HK-2 (cell line): Measurements from ENCODE around the gene CCNI.
"Not testable (repeated sequence)": the region's sequence is repeated elsewhere in the genome, so short reads cannot be mapped to it uniquely, and the experiment has no call there.

ENCODE experiments used
- DNase-seq: peaks from one replicate; pipeline ENCODE4 v3.0.0-alpha.2; 2018; ENCODE audit not compliant: unreplicated experiment

Gene CCNI

GRCh38 chr4:77082886-77083608 is 7.3 kb upstream of the CCNI start:
- no peak for DNase-seq

- not testable (repeated sequence) for DNase-seq
Observed at GRCh38 chr4:77080806-77081205, 5.0 kb upstream of the CCNI start.

DNA sequence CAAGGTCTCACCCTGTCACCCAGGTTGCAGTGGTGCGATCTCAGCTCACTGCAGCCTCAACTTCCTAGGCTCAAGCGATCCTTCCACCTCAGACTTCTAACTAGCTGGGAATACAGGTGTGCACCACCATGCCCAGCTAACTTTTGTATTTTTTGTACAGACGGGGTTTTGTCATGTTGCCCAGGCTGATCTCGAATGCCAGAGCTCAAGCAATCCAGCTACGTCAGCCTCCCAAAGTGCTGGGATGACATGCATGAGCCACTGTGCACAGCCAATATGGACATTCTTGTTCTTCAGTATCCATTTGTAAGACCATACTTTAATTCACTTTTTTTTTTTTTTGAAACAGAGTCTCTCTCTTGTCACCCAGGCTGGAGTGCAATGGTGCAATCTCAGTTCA is 3.5 kb upstream of the CCNI start:
- DNase-seq = no peak

DNA sequence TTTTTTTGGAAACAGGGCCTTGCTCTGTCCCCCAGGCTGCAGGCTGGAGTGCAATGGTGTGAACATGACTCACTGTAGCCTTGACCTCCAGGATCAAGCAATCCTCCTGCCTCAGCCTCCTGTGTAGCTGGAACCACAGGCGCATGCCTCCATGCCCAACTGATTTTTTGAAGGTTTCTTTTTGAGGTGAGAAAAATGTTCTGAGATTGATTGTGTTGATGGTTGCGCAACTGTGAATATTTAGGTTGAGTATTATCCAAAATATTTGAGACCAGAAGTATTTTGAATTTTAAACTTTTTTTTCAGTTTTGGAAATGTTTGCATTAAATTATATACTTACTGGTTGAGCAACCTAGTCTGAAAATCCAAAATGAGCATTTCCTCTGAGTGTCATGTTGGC is 2.6 kb upstream of the CCNI start:
- no peak for DNase-seq

DNA sequence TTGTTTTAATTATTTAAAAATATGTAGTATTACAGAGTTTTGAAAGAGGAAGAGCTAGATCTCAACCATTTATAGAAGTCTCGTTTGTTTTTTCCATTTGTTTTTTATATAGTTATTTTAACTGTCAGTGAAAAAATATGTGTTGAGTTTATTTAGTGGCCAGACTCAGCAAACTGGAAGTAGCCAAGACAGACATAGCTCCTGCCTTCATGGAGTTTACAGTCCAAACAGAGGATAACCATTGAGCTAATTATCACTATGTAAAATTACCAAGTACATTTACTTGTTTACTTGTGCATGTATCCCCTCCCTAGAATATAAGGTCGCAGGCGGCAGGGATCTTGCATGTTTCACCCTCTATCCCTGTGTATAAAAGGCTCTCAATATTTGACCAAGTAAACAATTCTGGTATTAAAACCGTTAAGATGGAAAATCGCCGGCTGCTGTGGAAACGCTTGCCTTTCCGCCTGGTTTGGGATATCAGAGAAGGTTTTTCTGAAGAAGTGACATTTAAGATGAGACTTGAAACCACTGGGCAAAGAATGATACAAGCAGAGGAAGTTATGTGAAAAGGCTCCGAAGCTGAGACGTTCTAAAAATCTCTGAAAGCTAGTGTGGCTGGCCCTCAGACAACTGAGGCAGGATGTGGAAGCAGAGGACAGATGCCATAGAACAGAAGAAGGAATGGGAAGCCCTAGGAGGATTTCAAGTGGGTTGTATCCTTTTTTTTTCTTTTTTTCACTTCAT is 1.3 kb upstream of the CCNI start:
- DNase-seq = no peak

- DNase-seq = peak; percentile 86
Observed at GRCh38 chr4:77074981-77075855, 571 bp downstream of the CCNI start.

DNA sequence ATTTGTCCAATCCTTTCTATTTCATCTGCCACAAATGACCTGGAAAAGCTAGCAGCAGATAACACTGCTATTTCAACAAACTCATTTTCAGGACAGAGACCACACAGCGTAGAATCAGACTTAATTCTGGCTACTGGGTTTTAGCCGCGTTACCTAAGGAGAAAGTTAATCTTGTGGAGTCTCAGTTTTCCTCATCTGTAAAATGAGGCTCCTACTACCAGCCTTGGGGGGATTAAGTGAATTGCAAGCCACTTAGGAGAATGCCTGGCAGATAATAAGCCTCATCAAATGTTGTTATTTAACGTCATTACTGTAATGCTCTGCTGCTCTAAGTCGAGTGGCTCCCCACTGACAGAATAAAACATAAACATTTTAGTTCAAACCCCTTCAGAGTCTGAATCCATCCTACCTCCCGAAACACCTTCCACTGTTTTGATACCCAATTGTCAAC is 1.4 kb downstream of the CCNI start:
- DNase-seq = no peak

DNA sequence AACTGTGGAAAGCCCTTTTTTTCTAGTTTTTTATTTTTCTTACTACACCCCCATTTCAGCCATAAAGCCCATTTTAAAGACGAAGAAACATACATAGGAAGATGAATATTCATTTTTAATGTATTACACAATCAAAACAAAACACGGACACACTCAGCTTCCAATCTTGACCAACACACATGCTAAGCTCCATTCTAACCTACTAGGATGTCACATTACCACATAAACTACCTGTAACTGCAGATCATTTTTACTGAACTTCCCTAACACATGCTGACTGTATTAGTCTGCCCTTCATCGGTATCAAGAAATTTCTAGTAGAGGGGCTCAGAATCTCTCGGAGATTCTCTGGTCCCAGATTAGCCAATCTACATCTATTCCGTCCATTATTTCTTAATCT is 1.8 kb downstream of the CCNI start:
- DNase-seq = no peak

GRCh38 chr4:77073106-77073809 is 2.5 kb downstream of the CCNI start:
- DNase-seq = no peak

- no peak for DNase-seq
Observed at GRCh38 chr4:77072195-77072753, 3.5 kb downstream of the CCNI start.

GRCh38 chr4:77069514-77069913 is 6.3 kb downstream of the CCNI start:
- DNase-seq = not testable (repeated sequence)

GRCh38 chr4:77065382-77065781 is 10.4 kb downstream of the CCNI start:
- DNase-seq = no peak

- no peak for DNase-seq
Observed at GRCh38 chr4:77062856-77063255, 12.9 kb downstream of the CCNI start.

DNA sequence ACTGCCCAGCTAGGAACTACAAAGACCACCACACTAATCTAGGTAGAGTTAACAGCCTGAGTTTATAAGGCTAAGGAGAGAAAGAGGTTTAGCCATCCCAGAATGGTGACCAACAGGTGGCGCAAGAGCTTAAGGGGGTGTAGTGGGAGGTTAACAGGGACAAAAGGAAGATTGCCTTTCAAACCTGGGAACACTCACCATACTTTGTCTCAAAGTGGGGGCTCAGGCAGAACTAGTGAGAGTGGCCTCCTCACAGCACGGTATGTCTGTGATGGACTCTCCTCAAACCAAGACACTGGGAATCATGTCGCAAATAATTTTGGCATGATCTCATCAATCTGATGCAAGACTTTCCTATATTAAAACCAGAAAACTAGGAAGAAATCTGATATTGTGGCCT is 23.4 kb downstream of the CCNI start:
- peak; percentile 39 for DNase-seq

GRCh38 chr4:77050962-77051361 is 24.8 kb downstream of the CCNI start:
- no peak for DNase-seq

DNA sequence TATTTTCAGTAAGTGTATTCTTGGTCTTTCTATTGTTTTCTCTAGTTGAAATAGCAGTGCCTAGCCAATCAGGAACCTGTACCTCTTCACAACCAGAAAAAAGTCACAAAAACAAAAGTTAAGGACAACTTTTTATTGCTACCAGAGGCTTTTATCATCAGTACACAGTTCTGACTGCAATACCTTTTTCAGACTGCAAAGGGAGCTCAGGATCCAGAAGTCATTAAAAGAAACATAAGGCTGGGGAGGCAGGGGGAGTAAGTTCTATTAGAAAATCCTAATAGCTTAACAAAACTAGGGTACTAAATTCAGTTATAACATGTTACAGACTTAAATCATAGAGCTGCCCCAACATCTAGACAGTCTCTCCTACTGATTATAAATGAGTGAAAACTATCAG is 28.8 kb downstream of the CCNI start:
- no peak for DNase-seq

DNA sequence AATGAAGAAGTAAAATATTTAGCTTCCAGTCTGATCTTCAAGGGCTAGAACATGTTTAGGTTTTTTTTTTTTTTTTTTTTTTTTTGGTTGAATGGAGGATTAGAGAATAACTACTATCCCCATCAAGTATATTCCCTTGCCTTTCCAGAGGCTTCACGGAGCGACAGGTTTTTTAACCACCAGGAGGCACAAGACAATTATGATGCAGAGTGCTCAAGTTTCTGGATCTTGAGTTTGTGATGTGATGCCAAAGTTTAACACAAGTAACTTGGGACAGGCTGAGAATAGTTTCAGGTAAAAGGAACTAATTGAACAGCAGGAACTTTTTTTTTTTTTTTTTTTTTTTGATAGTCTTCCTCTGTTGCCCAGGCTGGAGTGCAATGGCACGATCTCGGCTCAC is 30.3 kb downstream of the CCNI start:
- DNase-seq = no peak

- DNase-seq = no peak
Observed at GRCh38 chr4:77044461-77045150, 31.2 kb downstream of the CCNI start.

- DNase-seq = no peak
Observed at GRCh38 chr4:77043507-77044136, 32.2 kb downstream of the CCNI start.
